Neutrophil (primary cell): ENCODE data around the gene MRPL9.
"Not testable (repeated sequence)": the region's sequence is repeated elsewhere in the genome, so short reads cannot be mapped to it uniquely, and the experiment has no call there.

Source experiments
- H3K27ac ChIP-seq: fragments of 200-600 bp; sonication (generic); 2 replicates; pipeline ENCODE4 v1.5.1; 2016; ENCODE audit warnings: mild to moderate bottlenecking, moderate library complexity
- H3K27me3 ChIP-seq: fragments of 200-600 bp; sonication (generic); 2 replicates; pipeline ENCODE4 v1.6.0; 2016; ENCODE audit warnings: mild to moderate bottlenecking
- H3K36me3 ChIP-seq: fragments of 200-600 bp; sonication (generic); 2 replicates; pipeline ENCODE4 v1.5.1; 2017
- H3K4me1 ChIP-seq, 2 experiments: fragments of 200-600 bp in 1 of 2; sonication (generic) in 1 of 2; 1 replicate in 1 of 2; 2 replicates in 1 of 2; pipeline versions ENCODE4 v1.5.1 to v1.6.1; 2013 to 2016; ENCODE audit warnings: low read depth in 1 of 2, low read length in 1 of 2, mild to moderate bottlenecking in 1 of 2, moderate library complexity in 1 of 2; ENCODE audit not compliant: control insufficient read depth in 1 of 2, insufficient read depth in 1 of 2
- H3K4me3 ChIP-seq, 2 experiments: fragments of 200-600 bp in 1 of 2; sonication (generic) in 1 of 2; 1 replicate in 1 of 2; 2 replicates in 1 of 2; pipeline ENCODE4 v1.5.1; 2013 to 2016; ENCODE audit warnings: low read depth in 1 of 2, low read length in 1 of 2, mild to moderate bottlenecking in 1 of 2, moderate library complexity in 1 of 2
- H3K9me3 ChIP-seq: fragments of 200-600 bp; sonication (generic); 2 replicates; pipeline ENCODE4 v1.5.1; 2016
- TF ChIP-seq, protein P1 (sequence below): fragments of 200-600 bp; sonication (generic); IDR thresholded peaks from 2 replicates; pipeline ENCODE4 v1.5.1; 2016; ENCODE audit warnings: antibody characterized with exemption

Gene MRPL9

DNA sequence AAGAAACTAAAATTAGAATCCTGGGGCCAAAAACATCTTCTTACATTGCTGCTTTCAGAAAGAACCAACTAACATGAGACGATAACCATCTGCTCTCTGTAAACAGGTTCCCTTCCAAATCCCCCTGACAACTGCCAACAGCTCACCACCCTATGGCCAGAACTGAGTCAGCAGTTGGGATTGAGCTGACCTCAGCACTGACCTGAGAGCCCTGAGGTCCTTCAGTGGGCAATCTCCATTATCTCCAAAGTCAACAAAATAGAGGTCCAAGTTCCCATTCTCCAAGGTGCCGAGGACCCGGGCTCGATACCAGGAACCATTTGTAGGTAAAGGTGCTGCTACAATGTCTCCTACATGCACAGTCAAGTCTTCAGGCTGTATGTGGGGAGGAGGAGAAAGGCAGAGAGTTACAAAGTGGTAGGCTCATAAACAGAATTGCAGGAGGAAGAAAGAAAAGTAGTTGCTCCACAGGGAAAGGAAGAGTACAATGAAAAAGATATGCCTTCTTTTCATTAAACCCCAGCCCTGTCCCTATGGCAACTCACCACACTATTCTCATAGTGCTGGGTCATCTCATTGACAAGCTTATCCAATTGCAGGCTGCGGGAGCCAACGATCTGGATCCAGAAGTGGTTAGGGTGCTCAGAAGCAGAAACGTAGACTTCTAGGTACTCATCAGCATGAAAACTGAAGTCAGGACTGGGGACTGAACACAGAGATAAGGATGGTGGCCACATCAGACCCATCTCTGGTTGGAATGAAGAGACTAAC, 12.8 kb upstream of the MRPL9 start:
- Histone ChIP-seq H3K27ac (no peak overlapping the region), H3K36me3 (no peaks in the 10 kb centered on the region), H3K9me3 (no peaks in the 10 kb centered on the region), H3K4me1 (no peaks in the 10 kb centered on the region), H3K4me3 (no peak overlapping the region), H3K27me3 (no peaks in the 10 kb centered on the region)
- TF ChIP-seq, protein P1, sequence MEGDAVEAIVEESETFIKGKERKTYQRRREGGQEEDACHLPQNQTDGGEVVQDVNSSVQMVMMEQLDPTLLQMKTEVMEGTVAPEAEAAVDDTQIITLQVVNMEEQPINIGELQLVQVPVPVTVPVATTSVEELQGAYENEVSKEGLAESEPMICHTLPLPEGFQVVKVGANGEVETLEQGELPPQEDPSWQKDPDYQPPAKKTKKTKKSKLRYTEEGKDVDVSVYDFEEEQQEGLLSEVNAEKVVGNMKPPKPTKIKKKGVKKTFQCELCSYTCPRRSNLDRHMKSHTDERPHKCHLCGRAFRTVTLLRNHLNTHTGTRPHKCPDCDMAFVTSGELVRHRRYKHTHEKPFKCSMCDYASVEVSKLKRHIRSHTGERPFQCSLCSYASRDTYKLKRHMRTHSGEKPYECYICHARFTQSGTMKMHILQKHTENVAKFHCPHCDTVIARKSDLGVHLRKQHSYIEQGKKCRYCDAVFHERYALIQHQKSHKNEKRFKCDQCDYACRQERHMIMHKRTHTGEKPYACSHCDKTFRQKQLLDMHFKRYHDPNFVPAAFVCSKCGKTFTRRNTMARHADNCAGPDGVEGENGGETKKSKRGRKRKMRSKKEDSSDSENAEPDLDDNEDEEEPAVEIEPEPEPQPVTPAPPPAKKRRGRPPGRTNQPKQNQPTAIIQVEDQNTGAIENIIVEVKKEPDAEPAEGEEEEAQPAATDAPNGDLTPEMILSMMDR, result no peak

- Histone ChIP-seq H3K4me3 (no peak overlapping the region), H3K36me3 (no peaks in the 10 kb centered on the region), H3K9me3 (no peaks in the 10 kb centered on the region), H3K27ac (no peak overlapping the region), H3K27me3 (no peaks in the 10 kb centered on the region), H3K4me1 (no peaks in the 10 kb centered on the region)
- TF ChIP-seq, protein P1, result no peak
Measured at GRCh38 chr1:151774256-151774922, 11.1 kb upstream of the MRPL9 start.

GRCh38 chr1:151773702-151774101, 10.4 kb upstream of the MRPL9 start:
- Histone ChIP-seq H3K27ac (no peak overlapping the region), H3K4me1 (no peaks in the 10 kb centered on the region), H3K9me3 (no peaks in the 10 kb centered on the region), H3K4me3 (no peak overlapping the region), H3K36me3 (no peaks in the 10 kb centered on the region), H3K27me3 (no peaks in the 10 kb centered on the region)
- TF ChIP-seq, protein P1, result no peak

DNA sequence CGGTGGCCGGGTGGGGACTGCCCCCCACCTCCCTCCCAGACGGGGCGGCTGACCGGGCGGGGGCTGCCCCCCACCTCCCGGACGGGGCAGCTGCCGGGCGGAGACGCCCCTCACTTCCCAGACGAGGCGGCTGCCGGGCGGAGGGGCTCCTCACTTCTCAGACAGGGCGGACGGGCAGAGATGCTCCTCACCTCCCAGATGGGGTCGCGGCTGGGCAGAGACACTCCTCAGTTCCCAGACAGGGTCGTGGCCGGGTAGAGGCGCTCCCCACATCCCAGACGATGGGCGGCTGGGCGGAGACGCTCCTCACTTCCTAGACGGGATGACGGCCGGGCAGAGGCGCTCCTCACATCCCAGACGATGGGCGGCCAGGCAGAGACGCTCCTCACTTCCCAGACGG, 6.0 kb upstream of the MRPL9 start:
- H3K36me3 ChIP-seq, H3K4me1 ChIP-seq, H3K4me3 ChIP-seq, H3K27me3 ChIP-seq, H3K9me3 ChIP-seq, H3K27ac ChIP-seq: not testable (repeated sequence)

GRCh38 chr1:151768351-151769066, 5.2 kb upstream of the MRPL9 start:
- H3K4me3 ChIP-seq, H3K27ac ChIP-seq, H3K27me3 ChIP-seq, H3K36me3 ChIP-seq, H3K9me3 ChIP-seq: not testable (repeated sequence)
- peaks cover 7 to 11% of the 10 kb centered on the region in 2 experiments for H3K4me1 ChIP-seq

GRCh38 chr1:151763990-151764389, 694 bp upstream of the MRPL9 start:
- H3K27ac ChIP-seq, result peak overlapping the region; percentile 71
- TF ChIP-seq, protein P1, result no peak
- peaks cover 4% of the 10 kb centered on the region for H3K27me3 ChIP-seq
- H3K4me1 ChIP-seq, result peaks cover 13 to 17% of the 10 kb centered on the region in 2 experiments
- H3K9me3 ChIP-seq, result no peaks in the 10 kb centered on the region
- H3K36me3 ChIP-seq, result peaks cover 10% of the 10 kb centered on the region
- H3K4me3 ChIP-seq, result peak overlapping the region; percentile 63 to 67
